Measurements from ENCODE around the gene PARD3B.

GRCh38 chr2:204876311-204876710, 331.0 kb downstream of the PARD3B start:
- TF ChIP-seq CTCF (IDR thresholded peaks at IDR 0.05; ENCODE audit: low read depth, low read length) (no peak), POLR2A (IDR thresholded peaks at IDR 0.05; ENCODE audit: extremely low read depth, insufficient read length) (no peak), MYC (IDR thresholded peaks at IDR 0.05; ENCODE audit: low read depth, low read length) (no peak)
- TF ChIP-seq, protein P1, sequence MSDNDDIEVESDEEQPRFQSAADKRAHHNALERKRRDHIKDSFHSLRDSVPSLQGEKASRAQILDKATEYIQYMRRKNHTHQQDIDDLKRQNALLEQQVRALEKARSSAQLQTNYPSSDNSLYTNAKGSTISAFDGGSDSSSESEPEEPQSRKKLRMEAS (IDR thresholded peaks at IDR 0.05; ENCODE audit: low read depth, low read length): no peak
